Left forelimb (tissue), 1 donor: Measurements from ENCODE around the gene ARHGAP26.
"Not testable (repeated sequence)": the region's sequence is repeated elsewhere in the genome, so short reads cannot be mapped to it uniquely, and the experiment has no call there.

Source experiments
- DNase-seq: peaks from one replicate; pipeline ENCODE4 v3.0.0-alpha.2; 2018; ENCODE audit warnings: low spot score

The ARHGAP26 gene

DNA sequence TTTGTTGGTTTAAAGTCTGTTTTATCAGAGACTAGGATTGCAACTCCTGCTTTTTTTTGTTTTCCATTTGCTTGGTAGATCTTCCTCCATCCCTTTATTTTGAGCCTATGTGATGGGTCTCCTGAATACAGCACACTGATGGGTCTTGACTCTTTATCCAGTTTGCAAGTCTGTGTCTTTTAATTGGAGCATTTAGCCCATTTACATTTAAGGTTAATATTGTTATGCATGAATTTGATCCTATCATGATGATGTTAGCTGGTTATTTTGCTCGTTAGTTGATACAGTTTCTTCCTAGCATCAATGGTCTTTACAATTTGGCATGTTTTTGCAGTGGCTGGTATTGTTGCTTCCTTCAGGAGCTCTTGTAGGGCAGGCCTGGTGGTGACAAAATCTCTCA is 219.1 kb downstream of the ARHGAP26 start:
- not testable (repeated sequence) for DNase-seq

DNA sequence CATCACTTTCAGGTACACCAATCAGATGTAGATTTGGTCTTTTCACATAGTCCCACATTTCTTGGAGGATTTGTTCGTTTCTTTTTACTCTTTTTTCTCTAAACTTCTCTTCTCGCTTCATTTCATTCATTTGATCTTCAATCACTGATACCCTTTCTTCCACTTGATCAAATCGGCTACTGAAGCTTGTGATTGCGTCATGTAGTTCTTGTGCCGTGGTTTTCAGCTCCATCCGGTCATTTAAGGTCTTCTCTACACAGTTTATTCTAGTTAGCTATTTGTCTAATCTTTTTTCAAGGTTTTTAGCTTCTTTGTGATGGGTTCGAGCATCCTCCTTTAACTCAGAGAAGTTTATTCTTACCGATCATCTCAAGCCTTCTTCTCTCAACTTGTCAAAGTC is 219.9 kb downstream of the ARHGAP26 start:
- DNase-seq, result not testable (repeated sequence)

DNA sequence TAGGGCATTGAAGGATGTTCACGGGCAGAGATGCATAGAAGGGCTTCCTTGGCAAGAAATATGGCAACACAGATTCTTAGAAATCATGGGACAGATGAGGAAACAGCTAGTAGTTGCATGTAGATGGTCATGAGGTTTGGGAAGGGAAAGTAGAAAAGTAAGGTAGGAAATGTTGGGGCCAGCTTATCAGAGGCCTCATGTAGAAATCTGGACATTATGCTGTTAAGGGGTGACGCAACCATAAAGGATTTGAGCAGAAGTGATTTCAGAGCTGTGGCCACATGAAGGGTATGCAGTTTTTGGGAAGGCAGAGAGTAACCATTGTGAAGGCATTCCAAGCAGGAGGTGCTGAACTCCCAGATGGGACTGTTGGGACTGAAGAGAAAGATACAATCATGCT is 224.0 kb downstream of the ARHGAP26 start:
- DNase-seq, result no peak

DNA sequence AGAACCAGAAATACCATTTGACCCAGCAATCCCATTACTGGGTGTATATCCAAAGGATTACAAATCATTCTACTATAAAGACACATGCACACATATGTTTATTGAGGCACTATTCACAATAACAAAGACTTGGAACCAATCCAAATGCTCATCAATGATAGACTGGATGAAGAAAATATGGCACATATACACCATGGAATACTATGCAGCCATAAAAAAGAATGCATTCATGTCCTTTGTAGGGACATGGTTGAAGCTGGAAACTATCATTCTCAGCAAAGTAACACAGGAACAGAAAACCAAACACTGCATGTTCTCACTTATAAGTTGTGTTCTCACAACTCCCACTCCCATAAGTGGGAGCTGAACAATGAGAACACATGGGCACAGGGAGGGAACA is 225.4 kb downstream of the ARHGAP26 start:
- not testable (repeated sequence) for DNase-seq

DNA sequence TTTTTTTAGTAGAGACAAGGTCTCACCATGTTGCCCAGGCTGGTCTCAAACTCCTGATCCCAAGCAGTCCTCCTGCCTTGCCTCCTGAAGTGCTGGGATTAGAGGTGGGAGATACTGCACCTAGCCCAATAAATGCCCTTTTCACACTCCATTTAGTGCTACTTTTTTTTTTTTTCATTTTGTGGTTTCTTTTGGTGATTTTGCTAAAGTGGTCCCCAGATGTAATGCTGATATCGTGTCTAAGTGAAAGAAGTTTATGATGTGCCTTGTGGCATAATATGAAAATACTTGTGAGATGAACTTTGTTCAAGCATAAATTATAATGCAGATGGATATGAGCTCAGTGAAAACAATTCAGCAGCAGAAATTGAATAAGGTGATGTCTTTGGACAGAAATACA is 227.4 kb downstream of the ARHGAP26 start:
- DNase-seq, result no peak

- no peak for DNase-seq
Measured at GRCh38 chr5:142998316-142999020, 228.3 kb downstream of the ARHGAP26 start.

DNA sequence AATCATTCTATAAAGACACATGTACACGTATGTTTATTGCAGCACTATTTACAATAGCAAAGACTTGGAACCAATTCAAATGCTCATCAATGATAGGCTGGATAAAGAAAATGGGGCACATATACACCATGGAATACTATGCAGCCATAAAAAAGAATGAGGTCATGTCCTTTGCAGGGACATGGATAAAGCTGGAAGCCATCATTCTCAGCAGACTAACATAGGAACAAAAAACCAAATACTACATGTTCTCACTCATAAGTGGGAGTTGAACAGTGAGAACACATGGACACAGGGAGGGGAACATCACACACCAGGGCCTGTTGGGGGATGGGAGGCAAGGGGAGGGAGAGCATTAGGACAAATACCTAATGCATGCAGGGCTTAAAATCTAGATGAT is 230.4 kb downstream of the ARHGAP26 start:
- not testable (repeated sequence) for DNase-seq

DNA sequence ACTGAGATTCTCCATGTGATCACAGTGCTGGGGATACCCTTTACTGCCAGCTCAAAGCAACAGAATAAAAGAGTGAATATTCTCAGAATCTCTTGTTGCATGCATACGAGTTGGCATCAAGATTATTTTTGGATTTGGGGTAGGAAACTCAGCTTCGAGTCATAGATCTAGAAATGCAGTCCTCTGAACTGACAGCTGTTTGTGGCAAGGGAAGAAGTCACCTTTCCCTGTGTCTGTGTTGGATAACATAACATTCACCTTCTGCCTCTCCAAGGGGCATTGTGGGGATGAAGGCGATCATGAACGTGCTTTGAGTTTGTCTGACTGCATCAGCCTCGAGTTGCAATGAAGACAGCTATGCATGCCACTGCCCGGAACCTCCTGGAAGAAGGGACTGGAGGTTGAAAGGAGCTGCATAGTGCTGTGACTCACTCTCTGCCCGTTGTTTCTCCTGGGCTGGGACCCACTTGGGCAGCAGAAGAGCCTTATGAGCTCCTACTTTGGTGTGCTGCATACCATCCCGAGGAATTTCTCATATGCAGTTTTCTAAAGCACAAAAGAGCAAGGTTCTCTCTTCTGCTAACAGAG is 231.7 kb downstream of the ARHGAP26 start:
- DNase-seq, result no peak

GRCh38 chr5:143002459-143003327 is 232.5 kb downstream of the ARHGAP26 start:
- no peak for DNase-seq

- no peak for DNase-seq
Measured at GRCh38 chr5:143003328-143003636, 233.1 kb downstream of the ARHGAP26 start.

DNA sequence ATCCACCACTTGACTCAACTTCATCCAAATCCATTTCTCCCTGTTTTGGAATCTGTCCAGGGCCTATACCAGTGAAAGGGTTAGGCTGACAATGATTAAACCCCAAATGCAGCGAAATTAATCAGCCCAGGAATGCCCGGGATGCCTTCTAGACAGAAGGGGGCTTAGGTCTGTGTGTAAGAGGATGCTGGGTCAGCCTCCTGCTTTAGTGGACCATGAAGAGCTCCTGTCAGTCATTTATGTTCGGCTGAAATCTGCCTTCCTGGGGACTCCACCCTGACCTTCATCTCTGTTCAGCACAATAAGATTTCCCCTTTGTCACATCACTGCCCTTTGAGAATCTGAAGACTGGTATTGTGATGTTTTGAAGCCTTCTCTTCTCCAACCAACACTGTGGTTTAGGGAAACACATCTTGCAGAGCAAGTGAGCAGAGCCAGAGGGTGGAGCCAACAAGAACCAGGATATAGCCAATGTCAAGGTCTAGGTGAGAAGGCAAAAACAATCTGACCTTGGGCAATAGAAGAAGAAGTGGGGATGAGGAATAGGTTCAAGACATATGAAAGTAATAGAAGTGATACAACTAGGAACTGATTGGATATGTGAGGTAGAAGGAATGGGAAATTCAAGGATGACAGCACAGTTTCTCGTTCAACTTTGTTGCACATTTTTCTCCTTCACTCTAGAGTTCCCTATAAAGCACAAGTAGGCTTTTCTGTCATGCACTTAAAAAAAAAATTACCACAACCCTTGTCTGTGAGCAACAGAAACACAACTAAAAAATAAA is 234.4 kb downstream of the ARHGAP26 start:
- DNase-seq, result no peak

- no peak for DNase-seq
Measured at GRCh38 chr5:143006501-143006900, 236.3 kb downstream of the ARHGAP26 start.

GRCh38 chr5:143008032-143008431 is 237.9 kb downstream of the ARHGAP26 start:
- DNase-seq, result no peak

- DNase-seq, result no peak
Measured at GRCh38 chr5:143008809-143009521, 238.8 kb downstream of the ARHGAP26 start.

DNA sequence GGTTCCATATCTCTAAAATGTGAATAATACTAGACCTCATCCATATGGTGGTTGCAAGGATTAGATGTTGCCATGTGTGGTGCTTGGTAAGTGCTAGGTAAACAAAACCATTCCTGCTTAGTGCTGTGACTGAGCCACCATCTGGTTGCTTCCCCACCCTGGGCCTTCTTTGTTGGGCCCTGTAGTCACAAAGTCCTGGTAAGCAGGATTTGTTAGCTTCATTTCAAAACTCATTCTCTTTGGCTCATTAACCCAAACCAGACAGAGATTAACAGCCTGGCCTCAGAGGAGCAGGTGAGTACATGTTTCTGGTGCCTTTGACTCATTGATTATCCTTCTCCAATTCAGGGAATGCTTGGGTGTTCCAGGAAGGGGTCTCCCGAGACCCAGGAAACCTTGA is 240.2 kb downstream of the ARHGAP26 start:
- DNase-seq, result no peak

DNA sequence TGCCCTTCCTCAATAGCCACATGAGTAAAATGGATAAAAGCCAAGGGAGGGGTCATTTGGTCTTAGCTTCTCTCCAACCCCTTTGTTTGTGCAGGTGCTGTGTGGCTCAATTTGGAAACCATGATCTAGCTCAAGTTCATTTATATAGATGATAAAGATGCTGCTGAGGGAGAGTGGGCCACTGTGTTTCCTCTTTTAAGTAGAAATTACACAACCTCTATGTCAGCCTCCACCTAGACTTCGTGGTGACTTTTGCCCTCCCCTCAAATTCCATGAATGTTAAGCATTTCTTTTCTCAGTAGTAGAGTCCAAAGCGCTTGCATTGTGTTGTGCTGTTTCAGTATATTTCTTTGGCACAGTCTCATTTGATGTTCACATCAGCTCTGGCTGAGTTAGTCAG is 241.4 kb downstream of the ARHGAP26 start:
- no peak for DNase-seq

GRCh38 chr5:143013176-143013891 is 243.2 kb downstream of the ARHGAP26 start:
- no peak for DNase-seq

GRCh38 chr5:143014017-143014651 is 244.0 kb downstream of the ARHGAP26 start:
- DNase-seq, result no peak

- no peak for DNase-seq
Measured at GRCh38 chr5:143016777-143017516, 246.8 kb downstream of the ARHGAP26 start.

- no peak for DNase-seq
Measured at GRCh38 chr5:143017541-143017940, 247.4 kb downstream of the ARHGAP26 start.
